Bronchial epithelial cell (primary cell): ENCODE data around the gene RNF26. TPM values are rescaled to one million over a fixed set of nuclear protein-coding genes. Genes with fewer than 3 reads are reported as not detected.
A peak's percentile ranks its signal among the peaks of the same experiment; 100 is the strongest.

Experiments
- DNase-seq: peaks from one replicate; pipeline ENCODE4 v3.0.0-alpha.2; 2010; ENCODE audit warnings: low read depth
- FAIRE-seq: peaks from 2 replicates; lab custom pipeline; 2011; peaks lifted over from hg19 to GRCh38; lab: Jason Lieb, UNC
- H3K27me3 ChIP-seq: 2 replicates; pipeline ENCODE4 v1.5.1; 2011; ENCODE audit warnings: low read length; ENCODE audit not compliant: control insufficient read depth, insufficient read depth
- H3K36me3 ChIP-seq: 2 replicates; pipeline ENCODE4 v1.5.1; 2011; ENCODE audit warnings: low read length; ENCODE audit not compliant: control insufficient read depth, insufficient read depth
- H3K4me3 ChIP-seq: 2 replicates; pipeline ENCODE4 v1.5.1; 2011; ENCODE audit warnings: mild to moderate bottlenecking, low read depth, low read length, control low read depth
- CTCF ChIP-seq: IDR thresholded peaks from 2 replicates; pipeline ENCODE4 v1.5.1; 2011; ENCODE audit warnings: mild to moderate bottlenecking, moderate library complexity, low read length, control low read depth, inconsistent platforms; ENCODE audit not compliant: insufficient read depth, severe bottlenecking
- total RNA-seq: library from RNA; depleted of rRNA; stranded (reverse); fragments of >200 nt; gene quantifications from 2 replicates; pipeline ENCODE4 v1.2.1, GENCODE V29; 2014

RNF26 gene
- total RNA-seq, 1 donor from 2014 or later, result 2.4 TPM

GRCh38 chr11:119295178-119295577, 39.1 kb upstream of the RNF26 start:
- FAIRE-seq, result no peak

GRCh38 chr11:119297938-119298337, 36.4 kb upstream of the RNF26 start:
- FAIRE-seq, result no peak
- H3K27me3 ChIP-seq, result no peaks in the 10 kb centered on the region
- no peak overlapping the region for H3K4me3 ChIP-seq
- peaks cover 6% of the 10 kb centered on the region for H3K36me3 ChIP-seq
- no peak for TF ChIP-seq CTCF
- DNase-seq, result no peak

More at GRCh38 chr11:119295178-119295577, 39.1 kb upstream of the RNF26 start:
- TF ChIP-seq CTCF, result no peak
- Histone ChIP-seq H3K27me3 (no peaks in the 10 kb centered on the region), H3K4me3 (no peak overlapping the region), H3K36me3 (peaks cover 6% of the 10 kb centered on the region)
- peak; percentile 41 for DNase-seq

- peaks cover 6% of the 10 kb centered on the region for H3K36me3 ChIP-seq
- no peak for FAIRE-seq
- no peak for TF ChIP-seq CTCF
Measured at GRCh38 chr11:119298726-119299125, 35.6 kb upstream of the RNF26 start.

GRCh38 chr11:119299416-119299815, 34.9 kb upstream of the RNF26 start:
- no peak for TF ChIP-seq CTCF
- DNase-seq, result no peak
- Histone ChIP-seq H3K4me3 (no peak overlapping the region), H3K27me3 (no peaks in the 10 kb centered on the region), H3K36me3 (peaks cover 8% of the 10 kb centered on the region)
- no peak for FAIRE-seq

More at GRCh38 chr11:119298726-119299125, 35.6 kb upstream of the RNF26 start:
- Histone ChIP-seq H3K27me3 (no peaks in the 10 kb centered on the region), H3K4me3 (no peak overlapping the region)
- DNase-seq, result no peak

GRCh38 chr11:119300198-119300964, 33.9 kb upstream of the RNF26 start:
- no peak for DNase-seq

More at GRCh38 chr11:119300198-119300964, 33.9 kb upstream of the RNF26 start:
- no peak for FAIRE-seq
- Histone ChIP-seq H3K27me3 (no peaks in the 10 kb centered on the region), H3K4me3 (no peak overlapping the region), H3K36me3 (peaks cover 8% of the 10 kb centered on the region)
- no peak for TF ChIP-seq CTCF
